HG02623 (cell line): ENCODE data around the gene MTOR.

Source experiments
- ATAC-seq: cut with Tn5 transposase; IDR thresholded peaks from one replicate; pipeline ENCODE4 v1.9.1; 2021; ENCODE audit warnings: moderate library complexity; ENCODE audit not compliant: unreplicated experiment

Gene MTOR

DNA sequence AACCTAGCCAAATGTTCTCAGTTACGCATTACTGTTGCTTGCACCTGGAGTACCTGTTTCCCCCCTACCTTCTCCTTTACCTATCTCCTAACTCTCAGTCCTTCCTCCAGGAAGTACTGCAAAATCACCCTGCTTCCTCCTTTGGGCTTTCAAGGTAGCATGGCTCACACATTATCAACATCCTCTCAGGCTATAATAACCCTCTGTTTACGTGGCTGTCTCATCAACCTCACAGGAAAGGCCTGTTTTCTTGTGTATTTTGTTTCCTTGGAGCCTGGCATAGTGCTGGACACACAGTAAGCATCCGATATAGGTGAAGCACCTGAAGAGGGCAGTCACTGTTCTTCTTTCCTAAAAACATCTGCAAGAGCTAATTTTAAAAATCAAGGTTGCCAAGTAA, 105.9 kb downstream of the MTOR start:
- no peak for ATAC-seq

DNA sequence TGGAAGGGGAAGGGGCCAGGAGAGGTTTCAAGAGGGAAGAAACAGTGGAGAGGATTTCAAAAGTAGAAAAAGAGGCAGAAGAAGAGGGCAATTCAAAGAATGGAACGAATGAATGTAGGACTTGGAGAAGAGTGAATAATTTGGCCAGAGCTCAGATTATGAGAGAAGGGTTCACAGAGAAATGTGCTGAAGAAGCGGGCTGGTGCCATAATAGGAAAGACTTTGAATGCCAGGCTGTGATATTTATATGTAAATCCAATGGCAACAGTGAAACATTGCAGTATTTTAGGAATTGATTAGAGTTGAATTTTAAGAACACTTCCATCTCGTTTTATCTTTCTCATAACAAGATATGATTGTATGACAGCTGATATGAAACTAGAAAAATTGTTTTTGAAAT, 109.2 kb downstream of the MTOR start:
- ATAC-seq = no peak

DNA sequence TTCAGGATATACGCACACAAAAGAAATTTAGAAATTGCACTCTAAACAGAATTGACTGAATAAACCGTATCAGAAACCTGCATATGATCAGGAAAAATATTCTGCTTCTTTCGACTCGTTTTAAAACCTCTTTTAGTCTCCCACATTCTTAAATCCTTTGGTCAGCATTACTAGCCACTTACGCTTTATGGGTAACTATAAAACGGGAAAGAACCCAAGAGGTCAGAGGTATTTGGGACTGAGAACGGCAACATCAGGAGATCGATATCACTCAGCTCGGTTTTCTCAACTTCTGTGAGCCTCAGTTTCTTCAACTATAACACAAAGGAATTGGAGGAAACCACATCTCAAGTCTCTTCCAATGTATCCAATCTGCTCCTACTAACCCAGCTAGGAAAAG, 109.6 kb downstream of the MTOR start:
- no peak for ATAC-seq

DNA sequence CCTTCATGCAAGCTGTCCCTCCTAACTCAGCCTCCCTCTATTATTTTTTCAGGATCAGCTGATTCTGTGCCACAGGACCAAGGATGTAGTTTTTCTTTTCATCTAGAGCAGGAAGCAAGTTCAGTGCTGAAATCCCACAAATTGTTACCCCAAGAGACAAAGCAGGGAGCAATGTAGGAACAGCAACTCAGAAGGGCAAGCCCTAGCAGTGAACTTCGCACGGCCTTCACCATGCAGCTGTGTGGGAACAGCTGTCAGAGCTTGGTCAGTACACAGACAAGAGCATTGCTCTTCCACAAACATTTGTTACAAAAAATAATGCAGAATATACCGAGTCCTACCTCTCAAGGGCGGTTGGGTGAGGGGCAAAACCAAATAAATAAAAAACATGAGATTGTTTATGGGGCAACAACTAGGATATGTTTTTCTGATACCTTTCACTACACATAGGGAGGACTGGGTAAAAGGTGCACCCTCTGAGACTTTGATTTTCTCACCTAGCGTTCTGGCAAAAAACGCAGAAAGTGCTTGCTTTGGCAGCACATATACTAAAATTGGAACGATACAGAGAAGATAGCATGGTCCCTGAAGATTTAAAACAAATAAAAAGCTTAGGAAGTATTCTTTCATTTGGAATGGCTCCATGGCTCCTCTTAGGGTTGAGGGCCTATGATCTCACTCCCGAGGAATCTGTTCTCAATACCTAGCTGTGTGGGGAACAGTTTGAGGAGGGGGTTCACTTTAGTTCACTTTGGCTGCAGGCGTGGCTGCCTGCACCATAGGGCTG, 110.3 kb downstream of the MTOR start:
- ATAC-seq = no peak

DNA sequence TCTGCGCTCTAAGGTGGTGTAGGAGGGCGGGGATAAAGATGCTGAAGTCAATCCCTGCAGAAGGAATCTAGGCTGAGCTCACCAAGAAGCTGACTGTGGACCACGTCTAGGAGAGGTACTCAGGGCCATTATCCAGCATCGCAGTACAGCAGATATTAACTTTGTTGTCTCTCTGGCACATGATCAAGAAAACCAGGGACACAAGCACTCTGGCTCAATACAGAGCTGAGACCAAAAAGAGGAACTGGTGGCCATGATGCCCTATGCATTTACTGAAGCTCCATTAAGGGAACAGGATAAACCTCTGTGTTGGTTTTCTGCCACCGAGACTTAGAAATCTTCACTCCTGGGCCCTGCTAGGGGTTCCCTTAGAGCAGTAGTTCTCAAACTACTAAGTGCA, 111.2 kb downstream of the MTOR start:
- no peak for ATAC-seq

DNA sequence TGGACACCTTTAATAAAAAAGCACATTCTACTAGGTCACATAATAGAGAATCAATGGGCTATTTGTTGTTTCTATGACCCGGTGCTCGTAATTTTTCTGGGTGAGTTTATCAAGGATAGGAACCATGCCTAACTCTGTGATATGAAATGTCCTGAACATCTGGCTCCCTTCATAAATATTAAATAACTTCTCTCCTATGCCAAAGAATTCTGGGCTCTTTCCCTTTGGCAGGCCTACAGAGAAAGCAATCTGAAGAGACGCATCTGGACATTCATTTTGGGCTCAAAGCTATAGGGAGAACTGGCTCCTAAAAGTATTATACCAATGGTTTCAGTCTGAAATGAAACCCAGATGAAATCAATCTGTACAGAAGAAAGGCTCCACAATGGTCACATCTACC, 112.0 kb downstream of the MTOR start:
- ATAC-seq = no peak

DNA sequence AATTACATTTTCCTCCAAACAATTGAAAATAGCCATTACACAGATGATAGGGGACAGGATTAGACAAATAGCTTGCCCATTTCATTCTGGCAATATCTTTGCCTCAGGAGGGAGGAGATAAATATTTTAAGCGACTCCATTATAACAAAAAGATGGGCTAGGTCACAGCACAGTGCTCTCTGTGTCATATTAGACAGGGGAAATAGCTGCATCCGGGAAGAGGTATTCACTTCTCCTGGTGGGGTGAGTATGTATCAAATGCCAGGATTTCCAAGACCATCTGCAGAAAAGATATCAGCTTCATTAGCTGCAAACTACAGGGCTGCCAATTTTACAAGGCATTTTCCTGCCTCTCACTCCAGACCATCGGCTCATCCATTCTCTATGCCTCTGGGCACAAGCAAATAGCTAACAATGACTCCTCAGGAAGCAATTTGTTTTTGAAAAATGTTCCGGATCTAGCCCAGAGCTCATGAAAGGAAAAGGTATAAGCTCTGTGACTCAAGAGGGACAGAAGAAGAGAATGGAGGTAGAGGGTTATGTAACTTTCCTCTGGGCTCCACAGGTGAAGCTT, 115.1 kb downstream of the MTOR start:
- ATAC-seq = no peak

DNA sequence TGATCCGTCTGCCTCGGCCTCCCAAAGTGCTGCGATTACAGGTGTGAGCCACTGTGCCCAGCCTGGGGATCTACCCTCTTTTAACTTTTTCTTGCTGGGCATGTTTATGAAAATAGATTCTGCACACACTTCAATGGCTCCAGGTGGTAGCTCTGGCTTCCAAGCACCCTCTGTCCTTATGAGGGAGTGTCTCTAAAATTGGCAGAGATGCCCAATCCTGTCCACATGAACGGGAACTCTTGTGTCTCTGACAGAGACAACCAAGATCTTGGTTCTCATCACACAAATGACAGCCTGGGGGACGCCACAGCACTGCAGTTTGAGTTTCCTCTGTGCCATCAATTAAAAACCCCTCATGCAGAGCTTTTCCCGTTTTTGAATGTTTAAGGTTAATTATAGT, 116.6 kb downstream of the MTOR start:
- ATAC-seq = no peak

DNA sequence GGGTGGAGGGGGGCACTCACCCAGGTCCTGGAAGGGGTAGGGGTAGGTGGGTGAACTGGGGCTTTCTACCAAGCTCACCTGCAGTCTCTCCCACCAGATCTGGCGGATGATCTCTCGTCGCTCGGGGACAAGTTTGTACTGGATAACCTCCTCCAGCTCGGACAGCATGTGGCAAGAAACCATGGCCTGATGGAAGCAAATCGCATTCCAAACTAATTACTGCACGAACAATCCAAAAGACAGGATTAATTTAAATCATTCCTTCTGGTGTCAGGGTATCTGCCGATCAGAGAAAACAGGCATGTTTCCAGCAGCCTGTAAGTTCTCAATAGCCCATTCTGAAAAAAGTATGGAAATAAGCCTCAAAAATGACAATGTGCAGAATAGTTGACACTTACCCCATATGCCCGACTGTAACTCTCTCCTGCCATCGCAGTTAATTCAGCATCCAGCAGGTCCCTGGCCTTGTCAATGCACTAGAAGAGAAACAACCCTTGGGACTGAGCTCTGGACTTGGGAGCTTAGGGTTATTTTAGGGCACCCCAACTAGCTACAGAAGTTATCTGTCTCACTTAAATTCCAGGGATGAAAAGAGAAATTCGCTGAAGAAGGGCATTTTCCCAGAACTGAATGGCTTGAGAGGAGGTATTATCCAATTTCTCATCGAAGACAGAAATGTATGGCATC, 117.6 kb downstream of the MTOR start:
- no peak for ATAC-seq

DNA sequence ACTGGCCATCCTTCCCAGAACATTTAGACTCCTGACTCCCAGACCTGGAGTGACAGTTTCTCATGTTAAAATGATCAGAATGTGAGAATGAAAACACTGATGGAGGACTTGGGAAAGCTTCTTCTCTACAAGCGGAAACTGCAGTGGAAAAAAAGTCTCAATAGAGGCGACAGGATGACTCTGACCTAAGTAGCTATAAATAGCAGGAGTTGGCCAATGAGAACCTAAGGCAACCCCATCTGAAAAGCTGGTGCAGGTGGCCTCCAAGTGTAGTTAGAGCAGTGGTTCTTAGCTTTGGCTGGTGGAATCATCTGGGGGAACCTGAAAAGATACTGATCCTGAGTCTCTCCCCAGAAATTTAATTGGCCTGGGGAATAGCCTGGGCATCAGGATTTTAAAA, 118.4 kb downstream of the MTOR start:
- ATAC-seq = no peak

DNA sequence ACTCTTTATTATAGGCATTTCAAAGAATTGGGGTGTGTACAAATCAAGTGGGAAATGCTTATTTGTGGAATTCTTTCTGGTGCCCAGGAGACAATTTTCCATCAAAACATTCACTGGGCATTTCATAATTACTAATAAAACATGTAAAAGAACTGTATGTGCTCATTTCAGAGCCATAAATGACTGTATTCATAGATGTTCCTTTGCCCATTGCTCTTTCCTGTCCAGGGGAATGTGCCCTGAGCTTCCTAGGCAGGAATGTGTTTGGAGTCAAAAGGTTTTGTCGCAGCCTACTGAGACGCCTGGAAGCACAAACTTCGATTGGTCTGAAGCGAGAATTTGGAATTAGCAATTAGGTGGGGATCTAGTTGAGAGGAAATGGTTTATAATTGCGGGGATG, 119.0 kb downstream of the MTOR start:
- no peak for ATAC-seq

DNA sequence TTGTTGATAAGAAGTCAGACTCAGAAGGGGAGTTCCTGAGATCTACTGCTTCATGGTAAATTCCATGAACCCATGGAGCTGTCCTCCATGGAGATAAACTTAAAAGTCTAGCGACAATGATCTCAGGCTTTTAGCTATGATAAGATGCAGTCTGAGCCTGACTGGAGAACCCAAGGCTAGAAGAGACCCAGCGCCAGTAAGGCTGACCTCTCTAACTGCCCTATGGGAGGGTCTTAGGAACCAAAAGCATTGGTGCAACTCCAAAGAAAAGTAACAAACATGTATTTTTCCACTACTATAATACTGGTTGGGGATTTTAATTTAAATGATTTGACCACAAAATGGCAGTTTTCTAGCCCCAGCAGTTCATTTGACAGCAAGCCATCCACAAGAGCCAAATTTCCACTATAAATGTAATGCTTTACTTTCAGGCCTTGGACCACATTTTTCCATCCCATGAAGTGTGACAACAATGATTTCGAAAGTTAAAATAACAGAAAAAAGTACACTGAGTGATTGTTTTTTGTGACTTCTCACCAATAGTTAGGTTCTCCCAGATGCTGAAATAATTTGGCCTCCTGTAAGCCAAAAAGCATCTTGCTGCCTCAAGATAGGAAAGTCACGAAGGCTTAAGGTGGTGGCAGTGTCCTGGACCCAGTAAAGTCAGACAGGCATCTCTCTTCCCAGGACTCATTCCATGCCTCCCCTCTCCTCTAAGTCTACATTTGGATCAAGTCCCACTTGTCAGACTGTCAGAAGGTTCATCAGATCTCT, 119.5 kb downstream of the MTOR start:
- ATAC-seq = no peak

DNA sequence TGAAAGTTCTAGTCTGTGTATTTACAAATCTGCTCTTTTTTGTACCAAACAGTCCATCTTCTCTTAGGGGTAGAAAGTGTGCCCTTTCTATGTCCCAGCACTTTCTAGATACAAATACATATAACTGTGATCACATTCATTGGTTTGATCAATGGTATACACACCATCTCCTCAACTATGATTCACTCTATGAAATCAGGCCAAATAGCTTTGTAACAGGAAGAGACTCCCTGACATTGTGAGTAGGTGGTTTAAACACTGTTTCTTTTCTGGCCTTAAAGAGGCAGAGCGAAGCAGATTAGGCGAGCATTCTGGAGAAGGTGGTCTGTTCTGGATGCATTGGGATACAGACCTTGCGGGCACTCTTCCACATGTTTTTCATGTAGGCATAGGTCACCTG, 123.4 kb downstream of the MTOR start:
- no peak for ATAC-seq

DNA sequence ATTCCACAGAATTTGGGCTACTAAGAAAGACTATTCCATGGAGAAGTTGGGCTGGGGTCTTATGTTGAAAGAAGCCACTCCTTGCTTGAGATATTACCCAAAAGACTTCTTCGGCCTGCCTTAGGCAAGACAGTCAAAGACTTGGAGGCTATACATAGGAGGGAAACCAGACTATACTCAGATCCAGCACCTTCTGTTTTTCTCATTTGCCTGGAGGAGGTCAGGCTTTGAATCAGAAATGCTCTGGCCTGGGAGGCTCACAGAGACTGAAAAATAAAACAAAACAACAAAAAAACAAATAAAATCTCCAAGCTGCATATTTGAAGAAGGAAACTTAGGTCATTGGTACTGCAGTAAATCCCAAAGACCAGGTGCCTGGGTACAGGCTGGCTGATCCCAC, 124.3 kb downstream of the MTOR start:
- no peak for ATAC-seq

DNA sequence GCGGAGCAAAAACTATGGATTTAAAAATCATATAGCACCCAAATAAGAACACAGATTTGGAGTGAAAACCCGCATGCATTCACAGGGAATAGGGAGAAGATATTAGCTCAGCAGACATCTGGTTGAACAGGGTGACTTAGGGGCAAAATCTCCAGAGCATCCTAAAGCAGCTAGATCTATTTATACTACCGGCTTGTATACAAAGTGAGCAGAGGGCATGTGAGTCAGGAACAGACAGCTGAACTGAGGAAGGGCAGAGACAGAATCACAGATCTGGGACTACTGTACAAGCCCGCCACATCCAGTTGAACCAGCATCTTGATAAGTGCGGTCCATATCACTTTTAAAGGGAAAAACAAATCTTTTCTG, 127.5 kb downstream of the MTOR start:
- no peak for ATAC-seq

DNA sequence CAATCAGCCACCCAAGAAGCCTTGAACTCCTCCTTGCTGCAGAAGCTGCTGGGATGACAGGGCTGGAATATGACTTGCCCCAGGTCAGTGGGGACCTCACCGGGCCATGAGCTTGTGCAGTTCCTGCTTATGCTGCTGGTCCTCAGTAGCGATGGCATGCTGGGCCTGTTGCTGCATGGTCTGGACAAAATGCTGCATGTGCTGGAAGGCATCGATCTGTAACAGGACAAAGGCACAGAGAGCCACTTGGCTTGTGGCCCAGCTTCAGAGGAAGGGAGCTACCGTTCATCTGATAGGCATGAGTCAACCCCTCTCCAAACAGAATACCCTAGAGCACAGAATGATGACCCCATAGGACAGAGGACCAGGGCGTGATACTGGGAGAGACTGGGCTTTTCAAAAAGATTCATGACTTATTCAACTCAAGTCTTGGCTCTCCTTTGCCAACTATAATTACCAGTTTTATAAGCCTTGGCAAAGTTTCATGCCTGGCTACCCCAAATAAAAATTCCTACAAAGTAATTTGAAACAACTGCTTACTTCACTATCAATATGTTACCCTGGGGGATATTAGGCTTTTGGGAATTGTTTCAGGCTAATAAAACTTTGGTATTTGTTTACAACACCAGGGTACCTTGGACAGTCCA, 128.0 kb downstream of the MTOR start:
- no peak for ATAC-seq

DNA sequence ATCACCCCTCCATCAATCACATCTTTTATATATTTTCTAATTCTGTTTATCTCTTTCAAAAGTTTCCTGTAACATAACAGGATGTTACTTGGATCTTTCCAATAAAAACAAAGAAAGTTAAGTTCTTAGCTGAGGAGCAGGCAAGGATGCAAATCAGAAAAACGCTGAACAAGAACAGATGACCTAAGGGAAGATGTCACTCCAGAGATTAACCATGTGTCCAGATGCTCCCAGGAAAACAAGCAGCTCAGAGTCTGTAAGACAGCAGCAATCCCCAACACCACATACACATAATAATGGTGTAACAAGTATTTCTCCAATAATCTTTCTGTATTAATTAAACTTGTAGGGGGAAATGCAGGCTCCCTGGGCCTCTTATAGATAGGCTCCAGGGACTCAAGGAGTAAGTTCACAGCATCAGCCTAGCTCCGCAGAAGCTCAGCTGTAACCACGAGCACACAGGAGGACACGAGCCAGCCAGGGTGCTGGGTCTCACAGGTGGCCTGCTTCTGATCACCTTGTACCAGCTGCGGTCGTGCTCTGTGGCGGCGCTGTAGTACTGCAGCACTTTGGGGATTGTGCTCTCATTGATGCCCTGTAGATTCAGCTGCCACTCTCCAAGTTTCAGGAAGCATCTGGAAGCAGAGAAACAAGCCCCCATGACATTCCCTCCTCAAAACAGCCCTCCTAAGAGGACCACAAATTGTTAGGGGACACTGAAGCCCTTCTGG, 129.6 kb downstream of the MTOR start:
- ATAC-seq = no peak

DNA sequence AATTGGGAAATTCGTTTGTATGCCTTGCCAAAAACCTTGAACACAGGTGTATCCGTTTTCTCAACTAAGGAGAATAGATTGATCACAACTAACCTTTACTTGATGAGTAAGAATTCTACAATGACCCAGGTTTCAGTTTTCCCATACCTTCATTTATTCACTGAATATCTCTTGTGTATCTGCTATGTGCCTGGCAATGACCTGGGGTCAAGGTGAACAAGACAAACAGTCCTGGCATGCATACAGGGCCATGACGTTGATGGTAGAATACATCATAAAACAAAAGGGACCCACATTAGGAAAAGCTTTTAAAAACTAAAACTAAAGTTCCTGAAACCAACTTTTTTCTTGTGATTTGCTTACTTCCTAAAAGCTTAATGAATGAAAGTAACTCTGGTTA, 130.5 kb downstream of the MTOR start:
- no peak for ATAC-seq

DNA sequence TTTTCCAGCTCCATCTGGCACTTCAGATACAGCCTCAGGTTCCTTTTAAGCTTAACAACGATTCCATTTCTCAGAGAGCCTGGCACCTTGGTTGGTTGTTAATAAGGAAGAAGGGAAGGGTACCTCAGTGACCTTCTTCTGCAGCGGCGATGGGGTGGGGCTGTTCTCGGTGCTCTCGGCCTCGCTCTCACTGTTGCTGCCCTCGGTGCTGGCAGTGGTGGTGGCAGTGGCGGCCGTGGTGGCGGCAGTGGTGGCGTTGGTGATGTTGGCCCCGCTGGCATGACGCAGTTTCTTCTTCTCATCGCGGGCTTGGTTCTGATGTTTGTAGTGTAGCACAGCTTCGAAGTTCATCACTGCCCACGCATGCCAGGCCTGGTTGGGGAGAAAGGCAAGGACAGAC, 131.9 kb downstream of the MTOR start:
- ATAC-seq = no peak

DNA sequence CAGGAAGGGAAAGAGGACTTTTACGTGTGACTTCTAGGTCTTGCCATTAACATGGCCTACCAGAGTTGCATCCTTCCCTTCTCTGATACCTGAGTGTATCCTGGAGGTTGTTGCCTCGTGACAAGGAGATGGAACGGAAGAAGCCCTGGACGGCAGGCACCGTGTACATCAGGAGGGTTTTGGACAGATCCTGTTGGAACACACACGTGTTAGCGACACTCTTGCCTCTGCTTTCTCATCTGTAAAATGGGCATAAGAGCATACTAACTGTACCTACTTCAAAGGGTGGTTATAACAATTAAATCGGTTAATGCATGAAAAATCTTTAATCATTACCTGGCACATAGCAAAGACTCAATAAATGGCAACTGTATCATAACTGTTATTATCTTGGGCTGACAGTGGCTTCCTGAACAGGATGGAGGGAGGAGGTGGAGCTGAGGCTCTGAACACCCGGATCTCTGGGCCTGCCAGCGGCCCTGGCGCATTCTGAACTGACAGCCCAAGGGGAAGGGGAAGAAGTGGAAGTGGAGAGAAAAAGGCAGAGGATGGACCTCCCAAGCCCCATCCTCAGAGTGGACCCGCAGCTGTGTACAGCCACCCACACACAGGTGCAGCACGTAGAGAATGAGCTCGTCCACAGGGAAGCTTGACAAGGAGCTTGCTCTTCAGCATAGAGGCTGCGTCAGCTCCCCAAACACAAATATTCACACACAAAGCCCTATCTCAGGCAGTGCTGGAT, 132.5 kb downstream of the MTOR start:
- ATAC-seq = no peak
